ENCODE results near the gene CHST9.

- TF ChIP-seq ZNF281 (CRISPR knock-in tag; IDR thresholded peaks at IDR 0.05) (no peak), CTCF (IDR thresholded peaks at IDR 0.05) (no peak), STAT6 (CRISPR knock-in tag; conservative IDR thresholded peaks at IDR 0.05; ENCODE audit: low read depth) (no peak), NFYB (CRISPR knock-in tag; conservative IDR thresholded peaks at IDR 0.05; ENCODE audit: low read depth) (no peak)
- TF ChIP-seq, protein P1, sequence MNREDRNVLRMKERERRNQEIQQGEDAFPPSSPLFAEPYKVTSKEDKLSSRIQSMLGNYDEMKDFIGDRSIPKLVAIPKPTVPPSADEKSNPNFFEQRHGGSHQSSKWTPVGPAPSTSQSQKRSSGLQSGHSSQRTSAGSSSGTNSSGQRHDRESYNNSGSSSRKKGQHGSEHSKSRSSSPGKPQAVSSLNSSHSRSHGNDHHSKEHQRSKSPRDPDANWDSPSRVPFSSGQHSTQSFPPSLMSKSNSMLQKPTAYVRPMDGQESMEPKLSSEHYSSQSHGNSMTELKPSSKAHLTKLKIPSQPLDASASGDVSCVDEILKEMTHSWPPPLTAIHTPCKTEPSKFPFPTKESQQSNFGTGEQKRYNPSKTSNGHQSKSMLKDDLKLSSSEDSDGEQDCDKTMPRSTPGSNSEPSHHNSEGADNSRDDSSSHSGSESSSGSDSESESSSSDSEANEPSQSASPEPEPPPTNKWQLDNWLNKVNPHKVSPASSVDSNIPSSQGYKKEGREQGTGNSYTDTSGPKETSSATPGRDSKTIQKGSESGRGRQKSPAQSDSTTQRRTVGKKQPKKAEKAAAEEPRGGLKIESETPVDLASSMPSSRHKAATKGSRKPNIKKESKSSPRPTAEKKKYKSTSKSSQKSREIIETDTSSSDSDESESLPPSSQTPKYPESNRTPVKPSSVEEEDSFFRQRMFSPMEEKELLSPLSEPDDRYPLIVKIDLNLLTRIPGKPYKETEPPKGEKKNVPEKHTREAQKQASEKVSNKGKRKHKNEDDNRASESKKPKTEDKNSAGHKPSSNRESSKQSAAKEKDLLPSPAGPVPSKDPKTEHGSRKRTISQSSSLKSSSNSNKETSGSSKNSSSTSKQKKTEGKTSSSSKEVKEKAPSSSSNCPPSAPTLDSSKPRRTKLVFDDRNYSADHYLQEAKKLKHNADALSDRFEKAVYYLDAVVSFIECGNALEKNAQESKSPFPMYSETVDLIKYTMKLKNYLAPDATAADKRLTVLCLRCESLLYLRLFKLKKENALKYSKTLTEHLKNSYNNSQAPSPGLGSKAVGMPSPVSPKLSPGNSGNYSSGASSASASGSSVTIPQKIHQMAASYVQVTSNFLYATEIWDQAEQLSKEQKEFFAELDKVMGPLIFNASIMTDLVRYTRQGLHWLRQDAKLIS (CRISPR knock-in tag; IDR thresholded peaks at IDR 0.05; ENCODE audit: borderline replicate concordance), result no peak
These were observed 123.5 kb downstream of the CHST9 start for GRCh38 chr18:27061488-27062095.

All from WTC11 (cell line).